HAP-1 (cell line): Measurements from ENCODE around the gene SLIT2.

Source experiments
- DNase-seq, 2 experiments: peaks; one replicate each; pipeline ENCODE4 v3.0.0-alpha.2; 2016 to 2020; ENCODE audit warnings: low spot score in 2 of 2
- H3K27me3 ChIP-seq: fragments of 250-450 bp; sonication (Bioruptor Pico); 2 replicates; pipeline ENCODE4 v1.5.1; 2020; ENCODE audit warnings: low read depth, mild to moderate bottlenecking, moderate library complexity
- H3K36me3 ChIP-seq: fragments of 250-450 bp; sonication (Bioruptor Pico); replicated peaks from 2 replicates; pipeline ENCODE4 v1.5.1; 2020; ENCODE audit warnings: mild to moderate bottlenecking
- H3K4me1 ChIP-seq: fragments of 250-450 bp; sonication (Bioruptor Pico); 2 replicates; pipeline ENCODE4 v1.5.1; 2020; ENCODE audit warnings: mild to moderate bottlenecking
- H3K4me3 ChIP-seq: fragments of 250-450 bp; sonication (Bioruptor Pico); 2 replicates; pipeline ENCODE4 v1.5.1; 2020; ENCODE audit warnings: mild to moderate bottlenecking, moderate library complexity
- H3K9me3 ChIP-seq: fragments of 250-450 bp; sonication (Bioruptor Pico); 2 replicates; pipeline ENCODE4 v1.5.1; 2020; ENCODE audit warnings: mild to moderate bottlenecking, moderate library complexity
- in situ Hi-C: fragments of 300-500 bp; cut with MboI; formaldehyde crosslinking; loops from 3 replicates; pipeline ENCODE4 v1.14.3; 2020; ENCODE audit warnings: low sequenced_read_pairs, inconsistent platforms, mixed read lengths

The SLIT2 gene

DNA sequence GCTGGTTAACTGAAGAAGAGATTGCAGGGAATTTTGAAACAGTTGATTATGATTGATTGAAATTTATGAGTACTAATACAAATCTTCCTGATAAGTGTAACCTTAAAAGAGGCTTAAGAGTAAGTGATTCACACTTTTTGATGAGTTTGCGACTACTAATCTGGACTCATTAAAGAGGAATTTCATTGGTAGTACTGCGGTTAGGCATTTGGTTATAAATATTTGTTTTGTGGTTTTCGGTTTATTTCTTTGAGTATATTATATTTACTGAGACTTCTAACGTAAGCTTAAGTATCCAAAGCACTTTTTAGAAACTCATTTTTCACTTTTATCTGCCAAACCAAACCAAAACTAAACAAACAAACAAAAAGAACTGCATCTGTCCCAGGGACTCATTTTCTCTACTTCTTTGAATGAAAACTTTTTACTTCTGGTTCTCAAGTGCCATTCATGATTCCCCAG lies 20.7 kb downstream of the SLIT2 start:
- H3K27me3 ChIP-seq = no peaks in the 10 kb centered on the region
- in situ Hi-C loops = no loop called here
- H3K4me1 ChIP-seq = peaks cover 18% of the 10 kb centered on the region
- H3K9me3 ChIP-seq = no peaks in the 10 kb centered on the region
- no peak for DNase-seq
- no peak overlapping the region for H3K4me3 ChIP-seq
- no peaks in the 10 kb centered on the region for H3K36me3 ChIP-seq

DNA sequence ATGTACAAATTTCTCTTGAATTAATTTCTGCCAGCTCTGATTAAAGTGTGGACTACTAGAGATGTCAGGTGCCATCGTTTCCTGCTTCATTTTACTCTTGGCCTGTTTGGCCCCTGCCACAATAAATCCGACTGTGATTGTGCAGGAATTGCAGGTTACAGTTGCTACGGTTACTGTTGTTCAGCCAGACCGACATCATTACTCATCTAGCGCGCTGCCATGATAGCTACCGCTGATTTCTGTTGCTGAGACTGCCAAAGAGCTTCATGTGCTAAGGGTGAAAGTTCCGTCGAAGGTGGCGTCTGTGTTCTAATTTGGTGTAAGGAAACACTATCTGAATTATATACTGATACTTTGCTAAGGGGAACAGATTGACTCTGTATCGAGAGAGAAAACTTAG lies 22.1 kb downstream of the SLIT2 start:
- in situ Hi-C loops = no loop called here
- DNase-seq = no peak

DNA sequence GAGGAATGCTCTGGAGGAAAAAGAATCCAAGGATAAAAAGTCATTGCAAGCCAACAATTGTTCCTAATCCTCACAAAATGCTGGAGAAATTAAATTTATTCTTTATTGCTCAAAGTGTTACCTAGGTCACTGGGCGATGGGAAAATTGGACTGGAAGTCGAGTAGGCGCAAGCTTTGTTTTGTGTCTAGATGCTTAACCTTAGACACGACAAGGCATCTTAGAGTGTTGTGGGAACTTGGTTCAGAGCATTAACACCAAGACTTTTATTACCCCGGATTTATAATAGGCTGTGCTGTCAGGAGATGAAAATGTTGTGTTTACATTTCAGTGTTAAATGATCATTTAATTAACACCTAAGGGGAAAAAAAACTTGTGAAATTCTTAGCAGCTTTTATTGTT lies 25.1 kb downstream of the SLIT2 start:
- H3K9me3 ChIP-seq = no peaks in the 10 kb centered on the region
- H3K4me1 ChIP-seq = peaks cover 34% of the 10 kb centered on the region
- H3K27me3 ChIP-seq = no peaks in the 10 kb centered on the region
- DNase-seq = peak; percentile 60 to 87
- no peaks in the 10 kb centered on the region for H3K36me3 ChIP-seq
- H3K4me3 ChIP-seq = no peak overlapping the region
- in situ Hi-C loops = no loop called here

More for the DNA sequence above, 22.1 kb downstream of the SLIT2 start:
- Histone ChIP-seq H3K36me3 (no peaks in the 10 kb centered on the region), H3K9me3 (no peaks in the 10 kb centered on the region), H3K27me3 (no peaks in the 10 kb centered on the region), H3K4me3 (no peak overlapping the region), H3K4me1 (peaks cover 23% of the 10 kb centered on the region)

DNA sequence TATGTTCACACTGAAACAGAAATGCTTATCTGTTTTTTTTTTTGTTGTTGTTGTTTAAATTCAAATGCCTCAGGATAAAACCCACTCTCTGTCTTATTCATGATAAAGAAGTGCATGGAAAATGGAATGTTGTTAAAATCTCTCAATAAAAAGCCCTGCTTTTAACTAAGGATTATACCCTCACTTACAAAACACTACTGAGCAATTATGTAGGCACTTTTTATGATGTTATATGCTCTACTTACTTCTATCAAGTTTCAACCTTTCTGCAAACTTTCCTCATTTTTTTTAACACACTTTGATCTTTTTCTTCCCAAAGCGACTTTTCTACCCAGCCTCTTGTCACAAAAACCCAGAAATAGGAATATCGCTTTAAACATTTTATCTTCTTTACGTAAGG lies 26.5 kb downstream of the SLIT2 start:
- in situ Hi-C loops = no loop called here
- Histone ChIP-seq H3K4me1 (peaks cover 45% of the 10 kb centered on the region), H3K27me3 (no peaks in the 10 kb centered on the region), H3K36me3 (no peaks in the 10 kb centered on the region), H3K9me3 (no peaks in the 10 kb centered on the region), H3K4me3 (no peak overlapping the region)
- DNase-seq = peak in 1 of 2 experiments; percentile 94

DNA sequence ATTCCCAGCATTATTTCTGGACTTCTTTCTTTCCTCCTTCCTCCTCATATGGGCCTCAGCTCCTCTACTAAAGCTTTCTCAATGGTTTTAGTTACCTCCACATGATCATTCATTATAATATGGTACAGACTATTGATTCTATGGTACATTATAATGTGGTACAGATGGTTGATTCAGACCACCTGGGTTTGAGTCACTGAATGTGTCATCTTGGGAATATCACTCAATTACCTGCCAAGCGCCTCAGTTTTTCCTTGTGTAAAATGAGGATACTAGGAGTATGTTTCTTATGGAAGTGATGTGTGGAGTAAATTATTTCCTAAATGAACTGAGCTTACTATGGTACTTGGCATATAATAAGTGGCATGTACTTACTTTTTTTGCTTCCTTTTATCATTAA lies 27.7 kb downstream of the SLIT2 start:
- Histone ChIP-seq H3K4me1 (peaks cover 46% of the 10 kb centered on the region), H3K36me3 (no peaks in the 10 kb centered on the region), H3K27me3 (no peaks in the 10 kb centered on the region), H3K9me3 (no peaks in the 10 kb centered on the region), H3K4me3 (no peak overlapping the region)
- in situ Hi-C loops = no loop called here
- DNase-seq = no peak

DNA sequence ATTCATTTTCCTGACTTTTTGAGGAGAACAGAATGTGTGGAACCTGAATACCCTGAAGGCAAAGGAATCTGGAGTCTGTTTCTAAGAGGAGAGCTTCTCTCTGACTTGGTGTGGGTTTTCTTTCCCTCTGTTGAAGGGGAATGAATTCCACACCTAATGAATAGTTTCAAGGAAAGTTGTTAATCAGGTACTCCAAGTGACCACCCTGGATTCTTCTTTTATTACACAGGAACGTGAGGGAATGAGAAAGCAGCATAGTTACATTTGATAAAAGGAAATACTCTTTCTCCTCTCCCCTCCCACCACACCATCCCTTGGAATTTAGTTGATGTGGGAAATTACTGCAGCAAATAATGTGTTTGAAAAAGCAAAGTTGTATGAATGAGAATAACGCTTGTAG lies 29.7 kb downstream of the SLIT2 start:
- DNase-seq = no peak
- Histone ChIP-seq H3K36me3 (no peaks in the 10 kb centered on the region), H3K4me1 (peaks cover 49% of the 10 kb centered on the region), H3K27me3 (no peaks in the 10 kb centered on the region), H3K4me3 (no peak overlapping the region), H3K9me3 (no peaks in the 10 kb centered on the region)
- in situ Hi-C loops = no loop called here

DNA sequence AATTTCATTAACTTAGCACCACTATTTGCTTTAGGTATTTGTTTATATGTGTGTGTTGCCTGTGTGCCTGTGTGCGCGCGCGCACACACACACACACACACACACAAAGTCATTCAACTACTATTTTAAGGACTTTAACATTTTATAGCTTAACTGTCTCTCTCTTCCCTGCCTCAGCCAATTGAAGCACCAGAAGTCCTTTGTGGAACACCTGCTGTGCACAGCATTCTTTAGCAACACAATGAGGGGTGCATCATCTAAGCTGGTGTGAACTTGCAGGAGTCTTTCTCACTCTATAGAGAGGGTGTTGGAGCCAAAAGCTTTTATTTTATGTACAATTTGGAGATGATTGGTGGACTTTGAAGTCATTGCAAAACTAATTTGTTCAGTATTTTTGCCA lies 31.3 kb downstream of the SLIT2 start:
- Histone ChIP-seq H3K27me3 (no peaks in the 10 kb centered on the region), H3K4me3 (no peak overlapping the region), H3K4me1 (peaks cover 35% of the 10 kb centered on the region), H3K9me3 (no peaks in the 10 kb centered on the region), H3K36me3 (no peaks in the 10 kb centered on the region)
- in situ Hi-C loops = no loop called here
- DNase-seq = peak; percentile 67 to 75

DNA sequence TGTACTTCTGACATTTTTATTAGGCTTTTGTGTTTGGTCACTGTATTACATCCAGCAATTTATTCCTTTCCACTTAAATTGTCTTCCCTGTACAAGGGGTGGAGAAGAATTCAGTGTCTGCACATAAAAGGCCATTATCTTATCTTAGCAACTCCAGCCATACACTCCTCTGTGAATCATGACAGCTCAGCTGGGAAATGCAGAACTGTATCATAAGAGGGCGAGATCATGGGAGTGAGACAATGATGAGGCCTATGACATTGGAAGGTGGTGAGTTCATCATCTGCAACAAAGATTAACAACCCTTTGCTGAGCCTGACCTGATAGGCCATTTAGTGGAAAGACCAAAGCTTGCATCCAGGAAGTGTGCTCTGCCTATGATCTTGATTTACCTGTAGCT lies 33.3 kb downstream of the SLIT2 start:
- H3K4me3 ChIP-seq = no peak overlapping the region
- peaks cover 27% of the 10 kb centered on the region for H3K4me1 ChIP-seq
- in situ Hi-C loops = no loop called here
- no peaks in the 10 kb centered on the region for H3K27me3 ChIP-seq
- no peaks in the 10 kb centered on the region for H3K36me3 ChIP-seq
- no peak for DNase-seq
- H3K9me3 ChIP-seq = no peaks in the 10 kb centered on the region

DNA sequence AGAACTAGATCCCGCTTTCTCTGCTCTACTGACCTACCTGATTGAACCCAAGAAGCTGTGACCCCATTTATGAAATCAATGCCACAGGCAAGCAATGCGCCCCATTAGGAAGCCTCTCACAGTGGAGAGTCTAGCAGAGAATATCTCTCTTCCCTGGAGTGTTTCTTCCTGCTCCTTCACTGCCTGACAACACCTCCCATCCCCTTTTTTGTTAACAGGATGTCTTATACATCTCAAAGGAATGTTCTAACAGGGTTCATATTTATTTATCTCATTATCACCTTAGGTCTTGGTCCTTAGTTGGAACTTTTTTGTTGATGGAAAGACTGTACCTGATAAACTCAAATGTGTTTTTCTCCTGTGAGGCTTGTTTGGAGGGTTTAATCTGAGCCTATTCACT lies 35.5 kb downstream of the SLIT2 start:
- H3K4me3 ChIP-seq = no peak overlapping the region
- no peaks in the 10 kb centered on the region for H3K27me3 ChIP-seq
- in situ Hi-C loops = no loop called here
- no peaks in the 10 kb centered on the region for H3K36me3 ChIP-seq
- H3K4me1 ChIP-seq = peaks cover 15% of the 10 kb centered on the region
- no peak for DNase-seq
- H3K9me3 ChIP-seq = no peaks in the 10 kb centered on the region

DNA sequence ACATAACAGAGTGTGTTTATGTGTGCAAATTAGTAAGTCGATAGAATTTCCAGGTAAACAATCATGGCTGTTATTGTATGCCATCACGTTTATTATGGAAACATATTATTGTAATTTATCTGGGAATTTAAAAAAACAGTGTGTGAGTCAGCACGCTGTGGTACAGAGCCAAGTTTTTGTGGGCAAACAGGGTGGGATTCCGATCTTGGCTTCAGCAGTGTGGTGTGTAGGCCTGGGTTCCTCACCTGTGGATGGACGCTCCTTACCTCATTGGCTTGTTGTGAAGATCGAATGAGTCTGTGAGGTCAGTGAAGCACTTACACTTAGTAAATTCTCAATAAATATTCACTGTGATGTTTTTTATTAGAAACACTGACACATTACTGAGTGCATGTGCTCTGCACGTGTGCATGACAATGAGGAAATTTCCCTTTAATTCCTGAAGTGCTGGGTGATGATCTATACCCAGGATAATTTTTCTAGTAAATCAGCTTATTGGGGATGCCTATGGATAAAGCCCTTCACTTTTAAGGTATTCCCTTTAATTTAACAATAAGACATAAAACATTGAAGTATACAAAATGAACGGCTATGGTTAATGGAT lies 36.4 kb downstream of the SLIT2 start:
- Histone ChIP-seq H3K4me1 (peaks cover 8% of the 10 kb centered on the region), H3K4me3 (no peak overlapping the region), H3K36me3 (no peaks in the 10 kb centered on the region), H3K27me3 (no peaks in the 10 kb centered on the region), H3K9me3 (no peaks in the 10 kb centered on the region)
- in situ Hi-C loops = no loop called here
- DNase-seq = no peak

DNA sequence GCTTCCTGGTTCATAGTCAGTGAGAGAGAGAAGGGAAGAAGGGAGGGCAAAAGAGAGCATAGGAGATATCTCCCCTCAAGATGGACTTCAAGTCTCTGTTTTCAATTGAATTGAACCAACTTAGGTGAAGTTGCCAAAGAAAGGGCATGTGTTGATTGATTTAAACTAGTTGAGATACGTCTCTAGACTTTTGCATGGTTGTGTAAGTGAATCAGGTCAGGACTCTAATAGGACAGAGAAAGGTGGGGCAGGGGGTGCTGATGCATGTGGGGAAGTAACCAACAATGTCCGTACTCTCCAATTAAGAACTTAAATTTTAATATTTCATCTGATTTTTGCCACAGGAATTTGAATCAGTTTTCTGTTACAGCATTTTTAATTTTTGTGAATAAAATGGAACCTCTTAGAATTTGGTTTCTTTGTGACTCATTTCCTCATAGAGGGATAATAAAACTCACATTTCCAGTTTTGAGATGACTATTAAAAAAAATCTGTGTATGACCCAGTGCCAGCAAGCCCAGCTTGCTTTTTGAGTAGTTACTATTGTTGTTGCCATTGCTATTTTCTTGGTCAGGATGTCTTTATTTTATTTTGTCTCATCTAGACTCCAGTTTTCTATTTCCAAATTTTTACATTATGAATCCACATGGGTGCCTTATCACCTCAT lies 37.3 kb downstream of the SLIT2 start:
- in situ Hi-C loops = no loop called here

DNA sequence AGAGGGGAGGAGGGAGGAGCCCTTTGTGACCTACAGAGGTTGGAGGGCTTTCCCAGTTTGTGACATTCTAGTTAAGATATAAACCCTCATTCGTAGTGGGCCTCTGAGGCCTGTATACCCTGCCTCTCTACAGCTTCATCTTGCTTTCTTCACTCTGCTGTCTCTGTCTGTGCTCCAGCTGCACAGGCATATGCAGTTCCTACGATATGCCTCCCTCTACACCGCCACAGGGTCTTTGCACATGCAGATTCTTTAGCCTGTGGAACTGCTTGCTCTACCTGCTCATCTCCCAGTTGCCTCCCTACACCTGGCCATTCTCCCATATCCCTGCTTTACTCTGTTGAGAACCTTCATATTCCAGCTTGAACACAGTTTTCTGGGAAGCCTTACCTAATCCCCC lies 38.1 kb downstream of the SLIT2 start:
- no peak overlapping the region for H3K4me3 ChIP-seq
- in situ Hi-C loops = no loop called here
- peaks cover 6% of the 10 kb centered on the region; the same call in 1 of the 2 replicates for H3K4me1 ChIP-seq
- no peaks in the 10 kb centered on the region for H3K36me3 ChIP-seq
- no peaks in the 10 kb centered on the region for H3K27me3 ChIP-seq
- no peaks in the 10 kb centered on the region for H3K9me3 ChIP-seq
- DNase-seq = no peak

More for the DNA sequence above, 37.3 kb downstream of the SLIT2 start:
- Histone ChIP-seq H3K27me3 (no peaks in the 10 kb centered on the region), H3K36me3 (no peaks in the 10 kb centered on the region), H3K4me3 (no peak overlapping the region), H3K9me3 (no peaks in the 10 kb centered on the region), H3K4me1 (peaks cover 6% of the 10 kb centered on the region; the same call in 1 of the 2 replicates)
- no peak for DNase-seq

DNA sequence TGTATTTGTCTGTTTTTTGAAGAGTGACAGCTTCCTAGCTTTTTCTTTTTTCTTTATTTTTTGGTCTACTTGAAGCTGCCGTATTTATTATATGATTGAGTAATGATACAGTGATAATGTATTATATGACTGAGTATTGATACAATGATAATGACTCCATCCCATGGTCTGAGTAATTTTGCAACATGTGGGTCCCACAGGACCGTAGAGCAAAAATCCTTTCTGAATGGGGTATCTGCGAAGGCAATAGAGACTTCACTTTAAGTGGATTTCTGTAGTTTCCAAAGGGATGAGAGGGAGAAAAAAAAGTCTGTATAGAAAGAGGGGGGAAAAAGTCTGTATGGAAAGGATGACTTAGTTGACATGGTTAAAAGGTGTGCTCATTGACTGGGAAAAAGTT lies 41.0 kb downstream of the SLIT2 start:
- in situ Hi-C loops = no loop called here
- DNase-seq = no peak
- H3K36me3 ChIP-seq = no peaks in the 10 kb centered on the region
- no peaks in the 10 kb centered on the region for H3K27me3 ChIP-seq
- H3K4me1 ChIP-seq = no peaks in the 10 kb centered on the region
- no peak overlapping the region for H3K4me3 ChIP-seq
- no peaks in the 10 kb centered on the region for H3K9me3 ChIP-seq

DNA sequence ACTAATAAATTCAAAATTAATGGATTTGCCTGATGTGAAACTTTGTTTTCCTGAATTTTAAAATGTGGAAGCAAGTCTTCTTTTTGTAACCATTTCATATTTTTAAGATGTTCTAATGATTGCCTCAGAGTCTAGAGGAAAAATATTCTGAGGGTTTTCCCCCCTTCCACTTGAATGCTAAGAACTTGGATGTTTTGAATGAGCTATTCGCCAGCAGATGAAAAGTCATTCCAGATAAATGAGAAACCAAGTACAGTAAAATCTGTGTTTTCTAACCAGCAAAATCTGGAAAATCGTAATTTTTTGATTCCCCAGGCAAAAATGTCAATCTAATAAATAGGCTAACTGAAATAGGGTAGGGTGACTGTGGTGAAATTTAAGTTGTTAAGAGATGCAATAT lies 45.6 kb downstream of the SLIT2 start:
- Histone ChIP-seq H3K36me3 (no peaks in the 10 kb centered on the region), H3K27me3 (no peaks in the 10 kb centered on the region), H3K4me3 (no peak overlapping the region), H3K9me3 (no peaks in the 10 kb centered on the region), H3K4me1 (no peaks in the 10 kb centered on the region)
- in situ Hi-C loops = no loop called here
- no peak for DNase-seq
